A673 (cell line): ENCODE measurements around the gene AP4E1.

Source experiments
- CTCF ChIP-seq: fragments of 300-800, 200-600 bp; sonication (generic); conservative IDR thresholded peaks from 2 replicates; pipeline ENCODE4 v1.5.1; 2017; ENCODE audit warnings: low read depth, mild to moderate bottlenecking, antibody characterized with exemption, low read length, moderate library complexity, mixed read lengths
- EZH2 ChIP-seq: fragments of 200-600 bp; sonication (generic); IDR thresholded peaks from 2 replicates; pipeline ENCODE4 v1.6.1; 2017; ENCODE audit warnings: borderline replicate concordance, low read depth, mild to moderate bottlenecking, mixed read lengths, antibody characterized with exemption, low read length; ENCODE audit not compliant: poor library complexity, severe bottlenecking

- TF ChIP-seq CTCF (no peak), EZH2 (no peak)
These were observed 98.7 kb downstream of the AP4E1 start for GRCh38 chr15:51007131-51007666.
